Small intestine (tissue), 7 donors: ENCODE data around the gene TMEM40. TPM values are rescaled to one million over a fixed set of nuclear protein-coding genes. Genes with fewer than 3 reads are reported as not detected.
"Not testable (repeated sequence)": the region's sequence is repeated elsewhere in the genome, so short reads cannot be mapped to it uniquely, and the experiment has no call there.

Experiments used
- DNase-seq, 2 donors: peaks; one replicate each; pipeline versions ENCODE4 v3.0.0 to v3.0.0-alpha.2; 2013
- FAIRE-seq: peaks from 2 replicates; lab custom pipeline; 2012; peaks lifted over from hg19 to GRCh38; lab: Jason Lieb, UNC
- H3K27ac ChIP-seq, 3 donors: one replicate each; pipeline ENCODE4 v1.5.1; 2013; ENCODE audit warnings: low read length in 2 of 3, mild to moderate bottlenecking in 2 of 3, control low read depth in 1 of 3, inconsistent platforms in 1 of 3, low read depth in 1 of 3, moderate library complexity in 1 of 3
- H3K27me3 ChIP-seq, 3 donors: one replicate each; pipeline ENCODE4 v1.6.1; 2013; ENCODE audit warnings: low read length in 3 of 3, inconsistent platforms in 1 of 3; ENCODE audit not compliant: control insufficient read depth in 3 of 3, insufficient read depth in 3 of 3
- H3K36me3 ChIP-seq, 3 donors: one replicate each; pipeline ENCODE4 v1.6.1; 2013; ENCODE audit warnings: low read length in 3 of 3, inconsistent platforms in 1 of 3, low read depth in 1 of 3, mild to moderate bottlenecking in 1 of 3, moderate library complexity in 1 of 3; ENCODE audit not compliant: control insufficient read depth in 3 of 3, insufficient read depth in 2 of 3
- H3K4me1 ChIP-seq, 3 donors: one replicate each; pipeline ENCODE4 v1.6.1; 2013; ENCODE audit warnings: low read length in 2 of 3, inconsistent platforms in 1 of 3, low read depth in 1 of 3, mild to moderate bottlenecking in 1 of 3, moderate library complexity in 1 of 3; ENCODE audit not compliant: control insufficient read depth in 3 of 3, insufficient read depth in 2 of 3
- H3K4me3 ChIP-seq, 3 donors: one replicate each; pipeline ENCODE4 v1.5.1; 2013; ENCODE audit warnings: low read length in 3 of 3, control low read depth in 1 of 3, inconsistent platforms in 1 of 3, low read depth in 1 of 3, mild to moderate bottlenecking in 1 of 3, moderate library complexity in 1 of 3
- H3K9me3 ChIP-seq, 2 donors: one replicate each; pipeline ENCODE4 v1.6.1; 2013; ENCODE audit warnings: low read depth in 1 of 2, low read length in 1 of 2; ENCODE audit not compliant: control insufficient read depth in 2 of 2, insufficient read depth in 1 of 2
- WGBS, 3 donors: extraction: QIAGEN DNeasy Blood & Tissue Kit; methylation state at CpG; one replicate each; pipeline ENCODE4 v1.1.7; 2013; 5-methylcytosine and 5-hydroxymethylcytosine counted together
- polyA plus RNA-seq, 4 donors: library from polyadenylated mRNA; stranded (reverse) in 3 of 4; unstranded in 1 of 4; fragments of 200-250 nt in 3 of 4; fragments of 120-200 nt in 1 of 4; gene quantifications; one replicate each; pipeline versions ENCODE4 v1.2.1 to v1.2.3, GENCODE V29; 2013
- donor health status: healthy with polysubstance abuse.
- donor health status: control.
- donor health status: control.
- donor health status: Bipolar disorder and iron deficiency.
- donor health status: healthy.

TMEM40 gene
- polyA plus RNA-seq, 4 donors, result 0.07 to 0.25 TPM; not detected in 2

GRCh38 chr3:12797892-12798558, 39.0 kb upstream of the TMEM40 start:
- H3K4me1 ChIP-seq, result no peaks in the 10 kb centered on the region
- no peak overlapping the region for H3K4me3 ChIP-seq
- peaks cover 0 to 6% (median 0%) of the 10 kb centered on the region in 3 donors for H3K27me3 ChIP-seq
- DNase-seq (no peak), FAIRE-seq (no peak)
- 60 to 66% (median 62%) methylated on average over 8 of the region's 8 CpGs for WGBS, 3 donors
- no peaks in the 10 kb centered on the region for H3K9me3 ChIP-seq
- no peaks in the 10 kb centered on the region for H3K36me3 ChIP-seq
- H3K27ac ChIP-seq, result no peak overlapping the region

GRCh38 chr3:12797124-12797891, 38.2 kb upstream of the TMEM40 start:
- DNase-seq, result no peak
- Histone ChIP-seq H3K36me3 (no peaks in the 10 kb centered on the region), H3K27me3 (peaks cover 0 to 6% (median 0%) of the 10 kb centered on the region in 3 donors), H3K4me3 (peak overlapping the region in 1 of 3 donors; percentile 46), H3K4me1 (no peaks in the 10 kb centered on the region), H3K27ac (peak overlapping the region in 1 of 3 donors; percentile 1), H3K9me3 (no peaks in the 10 kb centered on the region)
- 41 to 67% (median 64%) methylated on average over 10 to 17 of the region's 17 CpGs for WGBS, 3 donors
- no peak for FAIRE-seq

GRCh38 chr3:12796171-12797123, 37.4 kb upstream of the TMEM40 start, which contains the start of gene CAND2:
Gene CAND2 (plus strand): TSS chr3:12796680. CDS start chr3:12796721, 41 bp downstream.
- Histone ChIP-seq H3K27ac (peak within 1 kb of the TSS in 2 of 3 donors; percentile 29 to 64), H3K9me3 (no peaks in the 10 kb centered on the region), H3K36me3 (no peaks in the 10 kb centered on the region), H3K4me3 (peak within 1 kb of the TSS; percentile 36 to 46 (median 38)), H3K27me3 (peaks cover 0 to 6% (median 0%) of the 10 kb centered on the region in 3 donors), H3K4me1 (no peaks in the 10 kb centered on the region)
- FAIRE-seq, result no peak
- peak in 1 of 2 donors; percentile 66 for DNase-seq
- 7 to 14% (median 12%) methylated on average over 50 to 61 of the region's 61 CpGs for WGBS, 3 donors

- H3K27me3 ChIP-seq, result peaks cover 0 to 6% (median 0%) of the 10 kb centered on the region in 3 donors
- no peaks in the 10 kb centered on the region for H3K9me3 ChIP-seq
- 83 to 88% (median 84%) methylated on average over 5 of the region's 5 CpGs for WGBS, 3 donors
- no peak overlapping the region for H3K27ac ChIP-seq
- no peaks in the 10 kb centered on the region for H3K4me1 ChIP-seq
- FAIRE-seq, result no peak
- DNase-seq, result no peak
- no peaks in the 10 kb centered on the region for H3K36me3 ChIP-seq
- no peak overlapping the region for H3K4me3 ChIP-seq
These were observed 34.6 kb upstream of the TMEM40 start for GRCh38 chr3:12793701-12794100.

- WGBS, 3 donors, result 87 to 95% (median 89%) methylated on average over 1 of the region's 1 CpG
- no peaks in the 10 kb centered on the region for H3K4me1 ChIP-seq
- no peaks in the 10 kb centered on the region for H3K36me3 ChIP-seq
- DNase-seq (no peak), FAIRE-seq (no peak)
- H3K27me3 ChIP-seq, result peaks cover 0 to 2% (median 0%) of the 10 kb centered on the region in 3 donors
- no peak overlapping the region for H3K4me3 ChIP-seq
- no peak overlapping the region for H3K27ac ChIP-seq
- no peaks in the 10 kb centered on the region for H3K9me3 ChIP-seq
These were observed 32.4 kb upstream of the TMEM40 start for GRCh38 chr3:12791430-12791829.

GRCh38 chr3:12787967-12788690, 29.1 kb upstream of the TMEM40 start:
- 84 to 86% (median 85%) methylated on average over 23 of the region's 23 CpGs for WGBS, 3 donors
- not testable (repeated sequence) for DNase-seq, H3K4me3 ChIP-seq, FAIRE-seq, H3K9me3 ChIP-seq, H3K27ac ChIP-seq, H3K36me3 ChIP-seq, H3K27me3 ChIP-seq, H3K4me1 ChIP-seq

GRCh38 chr3:12787346-12787745, 28.3 kb upstream of the TMEM40 start:
- not testable (repeated sequence) for H3K36me3 ChIP-seq, H3K27me3 ChIP-seq, H3K27ac ChIP-seq, FAIRE-seq, H3K4me3 ChIP-seq, H3K9me3 ChIP-seq, H3K4me1 ChIP-seq
- peak in 1 of 2 donors; percentile 46 for DNase-seq
- WGBS, 3 donors, result 45 to 70% (median 53%) methylated on average over 9 of the region's 9 CpGs
